Tibial nerve (tissue), 4 donors: ENCODE measurements around the gene MAP3K20. TPM values are rescaled to one million over a fixed set of nuclear protein-coding genes. Genes with fewer than 3 reads are reported as not detected.

Experiments
- DNase-seq, 2 donors: peaks; one replicate each; pipeline ENCODE4 v3.0.0-alpha.2; 2019; ENCODE audit warnings: low spot score in 2 of 2
- H3K27ac ChIP-seq, 4 donors: fragments of 200-600 bp; sonication (generic) in 3 of 4; one replicate each; pipeline ENCODE4 v1.5.1; 2017 to 2019; ENCODE audit warnings: mild to moderate bottlenecking in 1 of 4
- H3K27me3 ChIP-seq, 2 donors: fragments of 200-600 bp; sonication (generic) in 1 of 2; one replicate each; pipeline versions ENCODE4 v1.5.1 to v1.6.0; 2017 to 2019
- H3K36me3 ChIP-seq, 3 donors: fragments of 200-600 bp; sonication (generic); one replicate each; pipeline ENCODE4 v1.5.1; 2018 to 2019
- H3K4me1 ChIP-seq, 4 donors: fragments of 200-600 bp; sonication (generic) in 3 of 4; one replicate each; pipeline ENCODE4 v1.5.1; 2017 to 2019
- H3K4me3 ChIP-seq, 4 donors: fragments of 200-600 bp; sonication (generic) in 3 of 4; one replicate each; pipeline ENCODE4 v1.5.1; 2017 to 2019; ENCODE audit warnings: mild to moderate bottlenecking in 1 of 4, moderate library complexity in 1 of 4
- H3K9me3 ChIP-seq, 4 donors: fragments of 200-600 bp; sonication (generic) in 3 of 4; one replicate each; pipeline ENCODE4 v1.5.1; 2017 to 2019
- CTCF ChIP-seq, 5 experiments: fragments of 200-600 bp in 3 of 5; fragments of 450-650 bp in 2 of 5; sonication (generic) in 3 of 5; IDR thresholded peaks; one replicate each; pipeline ENCODE4 v1.5.1; 2016 to 2019; ENCODE audit warnings: antibody characterized with exemption in 5 of 5, mild to moderate bottlenecking in 3 of 5, moderate library complexity in 2 of 5
- EP300 ChIP-seq, 2 donors: sonication (generic); formaldehyde crosslinking; IDR thresholded peaks; one replicate each; pipeline ENCODE4 v1.6.1; 2017; ENCODE audit warnings: antibody characterized with exemption in 2 of 2, mild to moderate bottlenecking in 1 of 2
- POLR2A ChIP-seq, 2 donors: fragments of 450-650 bp; IDR thresholded peaks; one replicate each; pipeline ENCODE4 v1.6.1; 2017; ENCODE audit warnings: antibody characterized with exemption in 2 of 2, mild to moderate bottlenecking in 2 of 2, moderate library complexity in 2 of 2
- WGBS, 2 donors: methylation state at CpG; one replicate each; pipeline ENCODE4 v1.1.5; 2018; 5-methylcytosine and 5-hydroxymethylcytosine counted together
- total RNA-seq, 4 donors: library from RNA; depleted of rRNA; stranded (reverse); fragments of >200 nt; gene quantifications; one replicate each; pipeline ENCODE4 v1.1.0, GENCODE V29; 2016

MAP3K20 gene
- total RNA-seq, 4 donors from 2014 or later, result 21.9 to 32.6 (median 23.2) TPM

- 90 to 92% methylated on average over 4 of the region's 4 CpGs for WGBS, 2 donors
These were observed 25.0 kb upstream of the MAP3K20 start for GRCh38 chr2:173050684-173051083.

GRCh38 chr2:173051463-173052215 lies 24.0 kb upstream of the MAP3K20 start:
- H3K4me1 ChIP-seq, result peaks cover 0 to 20% (median 6%) of the 10 kb centered on the region in 4 donors
- H3K27ac ChIP-seq, result no peak overlapping the region
- no peaks in the 10 kb centered on the region for H3K36me3 ChIP-seq
- no peak overlapping the region for H3K4me3 ChIP-seq
- no peak for DNase-seq
- no peak for TF ChIP-seq CTCF (IDR thresholded peaks at IDR 0.05)
- TF ChIP-seq POLR2A (IDR thresholded peaks at IDR 0.05), result no peak
- TF ChIP-seq EP300 (IDR thresholded peaks at IDR 0.05), result no peak
- no peaks in the 10 kb centered on the region for H3K9me3 ChIP-seq
- H3K27me3 ChIP-seq, result no peaks in the 10 kb centered on the region
- WGBS, 2 donors, result 81 to 85% methylated on average over 7 of the region's 7 CpGs

More at GRCh38 chr2:173050684-173051083, 25.0 kb upstream of the MAP3K20 start:
- peaks cover 0 to 20% (median 6%) of the 10 kb centered on the region in 4 donors for H3K4me1 ChIP-seq
- no peaks in the 10 kb centered on the region for H3K36me3 ChIP-seq
- no peak overlapping the region for H3K4me3 ChIP-seq
- TF ChIP-seq CTCF (IDR thresholded peaks at IDR 0.05), result no peak
- no peak for TF ChIP-seq POLR2A (IDR thresholded peaks at IDR 0.05)
- TF ChIP-seq EP300 (IDR thresholded peaks at IDR 0.05), result no peak
- no peaks in the 10 kb centered on the region for H3K27me3 ChIP-seq
- no peaks in the 10 kb centered on the region for H3K9me3 ChIP-seq
- no peak for DNase-seq
- no peak overlapping the region for H3K27ac ChIP-seq

GRCh38 chr2:173053043-173053699 lies 22.5 kb upstream of the MAP3K20 start:
- no peaks in the 10 kb centered on the region for H3K27me3 ChIP-seq
- 53 to 57% methylated on average over 3 of the region's 3 CpGs for WGBS, 2 donors

GRCh38 chr2:173054466-173054865 lies 21.2 kb upstream of the MAP3K20 start:
- Histone ChIP-seq H3K27me3 (no peaks in the 10 kb centered on the region), H3K4me1 (peaks cover 0 to 20% (median 2%) of the 10 kb centered on the region in 4 donors), H3K36me3 (no peaks in the 10 kb centered on the region), H3K9me3 (no peaks in the 10 kb centered on the region), H3K4me3 (no peak overlapping the region), H3K27ac (no peak overlapping the region)
- 88 to 91% methylated on average over 3 of the region's 3 CpGs for WGBS, 2 donors
- DNase-seq, result no peak
- no peak for TF ChIP-seq POLR2A (IDR thresholded peaks at IDR 0.05)
- no peak for TF ChIP-seq EP300 (IDR thresholded peaks at IDR 0.05)
- TF ChIP-seq CTCF (IDR thresholded peaks at IDR 0.05), result no peak

More at GRCh38 chr2:173053043-173053699, 22.5 kb upstream of the MAP3K20 start:
- DNase-seq, result no peak
- Histone ChIP-seq H3K36me3 (no peaks in the 10 kb centered on the region), H3K4me3 (no peak overlapping the region), H3K27ac (no peak overlapping the region), H3K9me3 (no peaks in the 10 kb centered on the region), H3K4me1 (peaks cover 0 to 27% (median 5%) of the 10 kb centered on the region in 4 donors)
- no peak for TF ChIP-seq CTCF (IDR thresholded peaks at IDR 0.05)
- no peak for TF ChIP-seq EP300 (IDR thresholded peaks at IDR 0.05)
- TF ChIP-seq POLR2A (IDR thresholded peaks at IDR 0.05), result no peak
